A673 (cell line): ENCODE data around the gene CHDH. TPM values are rescaled to one million over a fixed set of nuclear protein-coding genes. Genes with fewer than 3 reads are reported as not detected.

Source experiments
- BruUV-seq: library from RNA; stranded (reverse); fragments of 400-500 nt; replicated peaks from 2 replicates; lab custom pipeline; 2021; lab: Mats Ljungman, UMichigan
- CTCF ChIA-PET: fragments of 300-600 bp; sonication (Branson Sonifier 250); formaldehyde crosslinking; loops from one replicate; lab custom pipeline; 2022; ENCODE audit warnings: antibody characterized with exemption; lab: Charles Lee
- POLR2A ChIA-PET: fragments of 300-600 bp; sonication (Branson Sonifier 250); formaldehyde crosslinking; loops from one replicate; lab custom pipeline; 2022; ENCODE audit warnings: antibody characterized with exemption; ENCODE audit not compliant: low non-redundant PET; lab: Charles Lee
- DNase-seq: peaks from one replicate; pipeline ENCODE4 v3.0.0-alpha.2; 2015; ENCODE audit warnings: low spot score
- H3K27ac ChIP-seq: fragments of 200-600 bp; sonication (generic); 2 replicates; pipeline ENCODE4 v1.5.1; 2016; ENCODE audit warnings: mixed run types, low read depth, mild to moderate bottlenecking, mixed read lengths, antibody characterized with exemption, low read length; ENCODE audit not compliant: poor library complexity, severe bottlenecking
- H3K27me3 ChIP-seq: fragments of 200-600 bp; sonication (generic); replicated peaks from 2 replicates; pipeline ENCODE4 v1.6.1; 2017; ENCODE audit warnings: mixed run types, low read depth, mild to moderate bottlenecking, mixed read lengths, antibody characterized with exemption, low read length; ENCODE audit not compliant: insufficient read depth, poor library complexity
- H3K36me3 ChIP-seq: fragments of 200-600 bp; sonication (generic); 2 replicates; pipeline ENCODE4 v1.6.1; 2016; ENCODE audit warnings: mixed run types, mild to moderate bottlenecking, mixed read lengths, antibody characterized with exemption, low read length; ENCODE audit not compliant: insufficient read depth, poor library complexity, severe bottlenecking
- H3K4me1 ChIP-seq: fragments of 200-600 bp; sonication (generic); 2 replicates; pipeline ENCODE4 v1.6.1; 2017; ENCODE audit warnings: mixed run types, mild to moderate bottlenecking, mixed read lengths, antibody characterized with exemption, low read length; ENCODE audit not compliant: insufficient read depth, poor library complexity, severe bottlenecking
- H3K4me3 ChIP-seq: fragments of 200-600 bp; sonication (generic); 2 replicates; pipeline ENCODE4 v1.5.1; 2016; ENCODE audit warnings: low read depth, mixed run types, mild to moderate bottlenecking, mixed read lengths, low read length; ENCODE audit not compliant: poor library complexity, severe bottlenecking
- H3K9me3 ChIP-seq: fragments of 200-600 bp; sonication (generic); 2 replicates; pipeline ENCODE4 v1.6.1; 2016; ENCODE audit warnings: mixed run types, low read depth, mild to moderate bottlenecking, mixed read lengths, antibody characterized with exemption, low read length; ENCODE audit not compliant: poor library complexity, severe bottlenecking
- CTCF ChIP-seq: fragments of 300-800, 200-600 bp; sonication (generic); conservative IDR thresholded peaks from 2 replicates; pipeline ENCODE4 v1.5.1; 2017; ENCODE audit warnings: low read depth, mild to moderate bottlenecking, antibody characterized with exemption, low read length, moderate library complexity, mixed read lengths
- EZH2 ChIP-seq: fragments of 200-600 bp; sonication (generic); IDR thresholded peaks from 2 replicates; pipeline ENCODE4 v1.6.1; 2017; ENCODE audit warnings: borderline replicate concordance, low read depth, mild to moderate bottlenecking, mixed read lengths, antibody characterized with exemption, low read length; ENCODE audit not compliant: poor library complexity, severe bottlenecking
- intact Hi-C: fragments of 100-400 bp; cut with micrococcal nuclease; formaldehyde crosslinking; loops from one replicate; pipeline ENCODE4 v1.10.0; 2022; ENCODE audit not compliant: unreplicated experiment
- total RNA-seq: library from RNA; stranded (reverse); gene quantifications from 2 replicates; pipeline ENCODE4 v1.2.3, GENCODE V29; 2021

Gene CHDH
- total RNA-seq, 1 experiment from 2014 or later = not detected

GRCh38 chr3:53820084-53820483 lies 26.1 kb downstream of the CHDH start:
- no peak overlapping the region for H3K27ac ChIP-seq
- no TSS peak for BruUV-seq
- H3K4me1 ChIP-seq = no peaks in the 10 kb centered on the region
- H3K4me3 ChIP-seq = no peak overlapping the region
- DNase-seq = no peak
- no peaks in the 10 kb centered on the region for H3K27me3 ChIP-seq
- TF ChIP-seq CTCF (no peak), EZH2 (no peak)
- no peaks in the 10 kb centered on the region for H3K36me3 ChIP-seq
- no peaks in the 10 kb centered on the region for H3K9me3 ChIP-seq
- intact Hi-C loops = no loop called here
- ChIA-PET POLR2A (no interaction called here), CTCF (no interaction called here)

- intact Hi-C loops = no loop called here
- Histone ChIP-seq H3K9me3 (no peaks in the 10 kb centered on the region), H3K36me3 (no peaks in the 10 kb centered on the region), H3K4me3 (no peak overlapping the region), H3K27me3 (no peaks in the 10 kb centered on the region), H3K27ac (no peak overlapping the region), H3K4me1 (no peaks in the 10 kb centered on the region)
- TF ChIP-seq CTCF = no peak
- no peak for TF ChIP-seq EZH2
- CTCF ChIA-PET = no interaction called here
- BruUV-seq = no TSS peak
- DNase-seq = no peak
- POLR2A ChIA-PET = no interaction called here
These were observed 26.9 kb downstream of the CHDH start for GRCh38 chr3:53819163-53819868.

GRCh38 chr3:53818221-53819162 lies 27.7 kb downstream of the CHDH start:
- Histone ChIP-seq H3K27ac (no peak overlapping the region), H3K9me3 (no peaks in the 10 kb centered on the region), H3K4me1 (no peaks in the 10 kb centered on the region), H3K27me3 (no peaks in the 10 kb centered on the region), H3K4me3 (no peak overlapping the region), H3K36me3 (no peaks in the 10 kb centered on the region)
- no TSS peak for BruUV-seq
- no peak for DNase-seq
- POLR2A ChIA-PET = no interaction called here
- CTCF ChIA-PET = no interaction called here
- intact Hi-C loops = no loop called here
- no peak for TF ChIP-seq CTCF
- no peak for TF ChIP-seq EZH2
